Endothelial cell of umbilical vein (primary cell): ENCODE data around the gene PFKFB3. TPM values are rescaled to one million over a fixed set of nuclear protein-coding genes. Genes with fewer than 3 reads are reported as not detected.

Experiments
- BruUV-seq: library from RNA; stranded (reverse); fragments of 400-500 nt; replicated peaks from 2 replicates; lab custom pipeline; 2021; lab: Mats Ljungman, UMichigan
- CTCF ChIA-PET: fragments of 300-600, 350-600 bp; sonication (Branson Sonifier 250); formaldehyde crosslinking; loops from one replicate; lab custom pipeline; 2021; ENCODE audit warnings: antibody characterized with exemption, inconsistent platforms; lab: Charles Lee
- POLR2A ChIA-PET: fragments of 300-600, 350-600 bp; sonication (Branson Sonifier 250); formaldehyde crosslinking; loops from one replicate; lab custom pipeline; 2021; ENCODE audit warnings: antibody characterized with exemption, inconsistent platforms; lab: Charles Lee
- DNase-seq: peaks from one replicate; pipeline ENCODE4 v3.0.0-alpha.2; 2011; ENCODE audit warnings: low read depth, low spot score
- FAIRE-seq: peaks from 2 replicates; lab custom pipeline; 2011; peaks lifted over from hg19 to GRCh38; lab: Jason Lieb, UNC
- H2AFZ ChIP-seq: 2 replicates; pipeline ENCODE4 v1.6.0; 2012; ENCODE audit warnings: low read depth, low read length, control low read depth, inconsistent platforms
- H3K27ac ChIP-seq: 2 replicates; pipeline ENCODE4 v1.5.1; 2011; ENCODE audit warnings: low read depth, mild to moderate bottlenecking, control low read depth, low read length, moderate library complexity; ENCODE audit not compliant: insufficient read depth
- H3K27me3 ChIP-seq, 2 experiments: 2 replicates each; pipeline versions ENCODE4 v1.6.0 to v1.6.1; 2011; ENCODE audit warnings: low read length in 2 of 2, mixed read lengths in 1 of 2; ENCODE audit not compliant: control insufficient read depth in 2 of 2, insufficient read depth in 2 of 2
- H3K36me3 ChIP-seq, 2 experiments: 2 replicates in 1 of 2; 3 replicates in 1 of 2; pipeline ENCODE4 v1.5.1; 2011; ENCODE audit warnings: low read length in 2 of 2, mild to moderate bottlenecking in 1 of 2, moderate library complexity in 1 of 2; ENCODE audit not compliant: control insufficient read depth in 2 of 2, insufficient read depth in 2 of 2; ENCODE audit errors: extremely low read depth in 1 of 2
- H3K4me1 ChIP-seq: 3 replicates; pipeline ENCODE4 v1.5.1; 2011; ENCODE audit warnings: mild to moderate bottlenecking, low read length; ENCODE audit not compliant: control insufficient read depth, insufficient read depth; ENCODE audit errors: extremely low read depth
- H3K4me2 ChIP-seq: 2 replicates; pipeline ENCODE4 v1.6.1; 2011; ENCODE audit warnings: low read length, control low read depth, mixed read lengths; ENCODE audit not compliant: insufficient read depth
- H3K4me3 ChIP-seq, 3 experiments: fragments of 200-600 bp in 1 of 3; sonication (generic), shearing (Covaris generic) in 1 of 3; replicated peaks in 1 of 3; 2 replicates each; pipeline ENCODE4 v1.5.1; 2011 to 2016; ENCODE audit warnings: control low read depth in 3 of 3, low read length in 3 of 3, mild to moderate bottlenecking in 2 of 3, inconsistent platforms in 1 of 3, low read depth in 1 of 3, moderate library complexity in 1 of 3; ENCODE audit not compliant: insufficient read depth in 1 of 3
- H3K79me2 ChIP-seq: 2 replicates; pipeline ENCODE4 v1.6.0; 2012; ENCODE audit warnings: low read length, inconsistent platforms; ENCODE audit not compliant: control insufficient read depth, insufficient read depth
- H3K9ac ChIP-seq: replicated peaks from 2 replicates; pipeline ENCODE3; 2011; ENCODE audit warnings: low read length, control low read depth; ENCODE audit not compliant: insufficient read depth; ENCODE audit errors: extremely low read depth
- H3K9me1 ChIP-seq: replicated peaks from 3 replicates; pipeline ENCODE4 v1.6.0; 2011; ENCODE audit warnings: mild to moderate bottlenecking, low read length; ENCODE audit not compliant: control insufficient read depth, insufficient read depth; ENCODE audit errors: extremely low read depth
- H3K9me3 ChIP-seq: replicated peaks from 2 replicates; pipeline ENCODE4 v1.5.1; 2012; ENCODE audit warnings: low read length, inconsistent platforms; ENCODE audit not compliant: control insufficient read depth, insufficient read depth
- H4K20me1 ChIP-seq: replicated peaks from 2 replicates; pipeline ENCODE3; 2011; ENCODE audit warnings: mild to moderate bottlenecking, low read length; ENCODE audit not compliant: control insufficient read depth, insufficient read depth; ENCODE audit errors: extremely low read depth
- EZH2 ChIP-seq: IDR thresholded peaks from 2 replicates; pipeline ENCODE4 v1.6.1; 2012; ENCODE audit warnings: borderline replicate concordance, low read depth, mild to moderate bottlenecking, moderate library complexity, low read length, inconsistent platforms; ENCODE audit not compliant: severe bottlenecking
- FOS ChIP-seq: IDR thresholded peaks from 2 replicates; pipeline ENCODE4 v1.6.1; 2011; ENCODE audit warnings: mild to moderate bottlenecking, low read length, moderate library complexity, borderline replicate concordance; ENCODE audit not compliant: insufficient read depth
- GATA2 ChIP-seq: IDR thresholded peaks from 2 replicates; pipeline ENCODE4 v1.7.0; 2011; ENCODE audit warnings: low read depth, mild to moderate bottlenecking, moderate library complexity, mixed read lengths, low read length; ENCODE audit not compliant: insufficient read length, insufficient read depth
- JUN ChIP-seq: IDR thresholded peaks from 2 replicates; pipeline ENCODE4 v1.6.1; 2011; ENCODE audit warnings: borderline replicate concordance, low read depth; ENCODE audit not compliant: insufficient read length, insufficient read depth
- MAX ChIP-seq: IDR thresholded peaks from 2 replicates; pipeline ENCODE4 v1.6.1; 2011; ENCODE audit not compliant: insufficient read depth, insufficient read length
- MYC ChIP-seq: IDR thresholded peaks from one replicate; pipeline ENCODE4 v1.6.1; 2011; ENCODE audit warnings: mild to moderate bottlenecking, low read depth, low read length
- POLR2AphosphoS5 ChIP-seq: IDR thresholded peaks from 2 replicates; pipeline ENCODE4 v1.6.1; 2012; ENCODE audit warnings: low read depth, mild to moderate bottlenecking, control low read depth, low read length, moderate library complexity; ENCODE audit not compliant: insufficient read depth
- dilution Hi-C: fragments of 300-500 bp; cut with MboI; formaldehyde crosslinking; loops from one replicate; pipeline ENCODE4 v1.15.0; 2019; ENCODE audit warnings: low sequenced_read_pairs; ENCODE audit not compliant: extremely low pct_ligation_motif_present
- intact Hi-C: fragments of 100-400 bp; cut with micrococcal nuclease; formaldehyde crosslinking; loops from one replicate; pipeline ENCODE4 v1.10.0; 2022
- polyA plus RNA-seq, 4 experiments: library from polyadenylated mRNA; depleted of rRNA in 3 of 4; stranded (reverse) in 3 of 4; unstranded in 1 of 4; fragments of >200 nt; gene quantifications; 2 replicates each; pipeline versions ENCODE4 v1.2.1 to v1.2.3, GENCODE V29; 2011 to 2012; ENCODE audit warnings: missing spikeins in 1 of 4
- total RNA-seq: library from RNA; stranded (reverse); gene quantifications from 2 replicates; pipeline ENCODE4 v1.2.3, GENCODE V29; 2021

PFKFB3 gene
- total and polyA plus RNA-seq, 2 donors (not counting 3 experiments of a cell fraction or from before 2014, with no cell fraction given): 15.8 to 33.7 TPM

DNA sequence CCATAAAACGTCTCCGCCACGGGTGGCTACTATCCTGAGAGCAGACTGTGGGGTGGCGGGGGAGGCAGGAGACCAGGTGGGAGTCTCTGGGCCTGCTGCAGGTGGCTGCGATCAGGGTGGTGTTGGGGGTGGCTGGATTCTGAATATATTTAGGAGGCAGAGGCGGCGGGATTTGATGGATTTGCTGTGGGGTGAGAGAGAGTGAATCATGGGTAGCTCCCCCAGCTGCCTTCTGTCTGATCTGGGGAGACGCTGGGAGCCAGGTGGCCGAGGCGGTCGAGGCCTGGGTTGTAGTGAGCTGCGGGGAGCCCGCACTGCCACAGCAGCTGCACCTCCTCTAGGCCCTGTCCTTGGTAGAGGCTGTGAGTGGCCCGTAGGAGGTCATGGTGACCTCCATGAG, 48.2 kb upstream of the PFKFB3 start:
- DNase-seq (no peak), FAIRE-seq (no peak)
- Histone ChIP-seq H3K4me3 (no peak overlapping the region), H3K9me1 (no peaks in the 10 kb centered on the region), H3K4me1 (peaks cover 21% of the 10 kb centered on the region), H2AFZ (no peak overlapping the region), H3K27me3 (no peaks in the 10 kb centered on the region), H3K27ac (no peak overlapping the region), H3K36me3 (no peaks in the 10 kb centered on the region), H3K4me2 (no peak overlapping the region), H3K9me3 (no peaks in the 10 kb centered on the region), H3K9ac (no peak overlapping the region), H4K20me1 (no peaks in the 10 kb centered on the region), H3K79me2 (peaks cover 41% of the 10 kb centered on the region)
- BruUV-seq: no TSS peak
- POLR2A ChIA-PET: no interaction called here
- dilution Hi-C loops (no loop called here), intact Hi-C loops (loop anchor here (5.0 kb wide), 1 partner anchor 207 kb away; no protein-coding TSS in a partner anchor)
- CTCF ChIA-PET: interaction anchor here (0.5 to 5.7 kb wide), 4 partner anchors 10 to 247 kb away, joined by 3 to 49 read pairs (median 4); partner anchors contain the start of gene PFKFB3
- TF ChIP-seq JUN: no peak
- TF ChIP-seq EZH2: no peak
- TF ChIP-seq FOS: no peak
- TF ChIP-seq MYC: no peak
- TF ChIP-seq GATA2: no peak
- no peak for TF ChIP-seq MAX
- no peak for TF ChIP-seq POLR2AphosphoS5

- POLR2A ChIA-PET: interaction anchor here (0.7 kb wide), 1 partner anchor 68 kb away, joined by 3 read pairs; no protein-coding TSS in a partner anchor
Observed at GRCh38 chr10:6158276-6158675, 44.5 kb upstream of the PFKFB3 start.

More at GRCh38 chr10:6158276-6158675, 44.5 kb upstream of the PFKFB3 start:
- Histone ChIP-seq H3K4me1 (peaks cover 20% of the 10 kb centered on the region), H3K9me1 (no peaks in the 10 kb centered on the region), H4K20me1 (no peaks in the 10 kb centered on the region), H3K27me3 (no peaks in the 10 kb centered on the region), H3K36me3 (no peaks in the 10 kb centered on the region), H3K4me3 (no peak overlapping the region), H3K79me2 (peaks cover 25% of the 10 kb centered on the region), H3K9ac (peak overlapping the region; percentile 84), H3K9me3 (no peaks in the 10 kb centered on the region), H3K27ac (peak overlapping the region; percentile 98), H3K4me2 (peak overlapping the region; percentile 28), H2AFZ (no peak overlapping the region)
- DNase-seq (no peak), FAIRE-seq (no peak)
- intact Hi-C loops: no loop called here
- TF ChIP-seq EZH2 (no peak), GATA2 (no peak), MAX (no peak)
- dilution Hi-C loops: no loop called here
- BruUV-seq: no TSS peak
- CTCF ChIA-PET: interaction anchor here (0.7 to 2.0 kb wide), 3 partner anchors 45 to 243 kb away, joined by 3 to 9 read pairs (median 3); partner anchors contain the start of gene PFKFB3
